Activated CD4-positive, alpha-beta T cell treated with anti-CD3 and anti-CD28 coated beads, Interleukin-10, Interleukin-2, amounts not matched to agents 100 ng/mL and 50 ng/mL, durations not matched to agents 16 hours and 8 hours (primary cell): Measurements from ENCODE around the gene ZXDA.
"Not testable (repeated sequence)": the region's sequence is repeated elsewhere in the genome, so short reads cannot be mapped to it uniquely, and the experiment has no call there.

Experiments
- DNase-seq: peaks from one replicate; pipeline ENCODE4 v3.0.0-alpha.2; 2020

Gene ZXDA

GRCh38 chrX:57910287-57910912 lies at the start of gene ZXDA:
Gene ZXDA, minus strand, starts transcription at chrX:57910458. Its CDS starts 38 bp downstream, at chrX:57910420.
- DNase-seq, result not testable (repeated sequence)

- no peak for DNase-seq
Measured at GRCh38 chrX:57952320-57952678, 42.0 kb upstream of the ZXDA start.

GRCh38 chrX:57951666-57952319 lies 41.5 kb upstream of the ZXDA start:
- DNase-seq, result no peak

DNA sequence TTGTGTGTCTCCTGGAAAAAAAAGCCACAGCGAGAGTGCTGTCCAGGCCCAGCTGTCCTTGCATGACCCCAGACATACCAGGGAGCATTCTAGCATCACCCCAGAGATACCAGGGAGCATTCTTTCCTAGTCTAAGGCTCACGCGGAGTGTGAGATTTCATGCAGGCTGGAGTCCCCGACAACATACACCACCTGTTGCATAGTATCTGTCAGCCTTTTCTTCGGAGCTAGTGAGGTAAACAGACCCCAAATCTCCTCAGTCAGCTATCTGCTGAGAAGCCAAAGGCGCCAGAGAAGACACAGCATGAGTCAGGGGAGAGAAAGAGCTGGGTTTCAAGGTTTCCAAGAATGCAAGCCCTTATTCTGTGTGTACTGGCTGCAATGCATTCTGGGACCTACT lies 23.1 kb upstream of the ZXDA start:
- DNase-seq, result no peak

- DNase-seq, result no peak
Measured at GRCh38 chrX:57932266-57932665, 22.0 kb upstream of the ZXDA start.

DNA sequence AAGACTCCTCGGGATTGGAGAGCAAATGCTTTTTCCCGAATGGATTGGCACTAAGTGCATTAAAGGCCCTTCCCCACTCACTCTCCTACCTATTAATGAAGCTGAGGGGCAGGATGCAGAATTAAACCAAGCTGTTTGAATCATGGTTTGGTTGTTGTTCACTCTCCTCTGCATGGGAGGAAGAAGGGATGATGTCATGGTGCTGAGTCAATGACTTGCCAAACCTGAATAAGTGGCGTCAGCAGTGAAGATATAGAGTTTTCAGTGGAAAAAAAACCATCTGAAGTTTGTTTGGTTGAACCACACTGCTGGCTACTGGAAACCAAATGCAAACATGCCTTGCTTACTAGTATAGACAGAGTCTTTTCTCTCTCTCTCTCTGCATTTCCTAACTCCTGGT lies 19.8 kb upstream of the ZXDA start:
- DNase-seq, result peak; percentile 17

GRCh38 chrX:57929373-57929772 lies 19.1 kb upstream of the ZXDA start:
- peak; percentile 23 for DNase-seq

DNA sequence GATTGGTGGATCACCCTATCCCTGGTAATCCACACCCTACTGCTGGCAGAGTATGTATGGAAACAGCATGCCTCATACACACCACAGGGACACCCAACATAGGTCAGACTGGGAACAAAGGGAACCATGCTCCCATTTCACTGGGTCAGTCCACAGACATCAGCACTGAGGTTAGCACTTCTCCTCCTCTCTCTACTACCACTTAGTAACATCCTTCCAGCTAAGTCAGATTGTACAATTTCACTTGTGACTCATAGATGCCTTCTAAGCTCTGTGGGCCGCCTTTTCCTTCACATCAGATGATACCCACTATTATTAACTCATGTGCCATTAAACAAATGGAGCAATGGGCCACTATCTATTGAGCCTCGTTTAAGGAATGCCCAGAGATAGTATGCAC lies 15.5 kb upstream of the ZXDA start:
- no peak for DNase-seq

DNA sequence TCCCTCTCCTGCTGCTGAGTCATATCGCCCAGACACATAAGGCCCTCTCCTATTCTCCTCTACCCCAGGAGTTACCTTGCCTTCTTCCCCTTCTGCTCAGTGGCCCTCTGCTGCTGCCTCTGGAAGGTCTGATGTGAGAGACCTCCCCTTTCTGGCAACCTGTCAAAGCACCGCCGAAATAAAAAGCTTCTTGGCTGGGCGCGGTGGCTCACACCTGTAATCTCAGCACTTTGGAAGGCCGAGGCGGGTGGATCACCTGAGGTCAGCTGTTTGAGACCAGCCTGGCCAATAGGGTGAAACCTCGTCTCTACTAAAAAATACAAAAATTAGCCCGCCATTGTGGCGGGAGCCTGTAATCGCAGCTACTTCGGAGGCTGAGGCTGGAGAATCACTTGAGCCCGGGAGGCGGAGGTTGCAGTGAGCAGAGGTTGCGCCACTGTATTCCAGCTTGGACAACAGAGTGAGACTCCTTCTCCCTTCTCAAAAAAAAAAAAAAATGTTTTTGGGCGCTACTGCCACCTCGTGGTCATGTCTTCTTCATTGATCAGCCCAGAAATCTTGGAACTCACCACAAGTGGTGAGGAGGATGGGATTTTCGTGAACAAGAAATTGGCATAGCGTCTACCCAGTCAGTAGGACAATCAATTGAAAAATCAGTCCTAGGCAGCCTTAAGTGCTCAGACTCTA lies 8.6 kb upstream of the ZXDA start:
- DNase-seq, result peak; percentile 16

GRCh38 chrX:57915680-57916079 lies 5.4 kb upstream of the ZXDA start:
- no peak for DNase-seq

- peak; percentile 17 for DNase-seq
Measured at GRCh38 chrX:57909595-57910286, 517 bp downstream of the ZXDA start.

DNA sequence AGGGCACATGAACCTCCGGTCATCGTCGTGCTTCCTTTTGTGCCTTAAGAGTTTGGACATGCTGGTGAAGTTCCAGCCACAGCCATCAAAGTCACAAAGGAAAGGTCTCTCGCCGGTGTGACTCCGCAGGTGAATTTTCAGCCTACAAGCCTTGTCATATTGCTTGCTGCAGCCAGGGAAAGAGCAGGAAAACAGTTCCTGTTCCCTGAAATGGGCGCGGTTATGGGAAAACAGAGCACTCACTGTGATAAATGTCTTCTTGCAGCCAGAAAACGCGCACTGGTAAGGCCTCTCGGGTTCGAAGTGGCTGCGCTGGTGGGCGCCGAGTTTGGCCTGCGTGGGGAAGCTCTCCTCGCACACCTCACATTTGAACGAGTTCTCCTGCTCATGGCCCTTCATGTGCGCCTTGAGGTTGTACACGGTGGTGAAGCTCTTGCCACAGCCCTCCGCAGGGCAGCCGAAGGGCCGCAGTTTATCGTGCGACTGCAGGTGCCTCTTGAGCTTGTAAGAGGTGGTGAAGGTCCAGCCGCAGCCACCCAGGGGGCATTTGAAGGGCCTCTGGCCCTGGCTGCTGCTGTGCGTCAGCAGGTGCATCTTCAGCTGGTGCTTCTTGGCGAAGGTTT lies 1.2 kb downstream of the ZXDA start:
- not testable (repeated sequence) for DNase-seq

GRCh38 chrX:57906790-57907189 lies 3.5 kb downstream of the ZXDA start:
- no peak for DNase-seq

DNA sequence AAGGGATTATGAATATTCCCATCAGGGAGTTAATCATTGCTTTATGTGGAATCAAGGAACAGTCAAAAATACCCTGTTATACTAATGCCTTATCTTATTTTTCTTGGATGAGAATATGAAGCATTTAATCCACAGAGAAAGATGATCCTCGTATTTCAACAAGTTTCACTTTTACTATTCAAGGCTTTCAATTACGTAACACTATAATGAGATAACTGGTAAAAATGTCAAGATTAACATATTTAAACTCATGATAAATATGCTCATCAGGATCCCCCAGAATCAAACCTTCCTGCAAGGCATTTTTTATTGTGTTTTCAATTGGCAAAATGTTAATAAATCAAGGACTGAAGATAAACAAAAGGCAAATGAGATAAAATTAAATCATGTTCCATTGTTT lies 5.1 kb downstream of the ZXDA start:
- DNase-seq, result no peak

GRCh38 chrX:57904176-57904880 lies 5.9 kb downstream of the ZXDA start:
- DNase-seq, result no peak

- no peak for DNase-seq
Measured at GRCh38 chrX:57902633-57903032, 7.6 kb downstream of the ZXDA start.

- no peak for DNase-seq
Measured at GRCh38 chrX:57901466-57901865, 8.8 kb downstream of the ZXDA start.

GRCh38 chrX:57900975-57901374 lies 9.3 kb downstream of the ZXDA start:
- no peak for DNase-seq

DNA sequence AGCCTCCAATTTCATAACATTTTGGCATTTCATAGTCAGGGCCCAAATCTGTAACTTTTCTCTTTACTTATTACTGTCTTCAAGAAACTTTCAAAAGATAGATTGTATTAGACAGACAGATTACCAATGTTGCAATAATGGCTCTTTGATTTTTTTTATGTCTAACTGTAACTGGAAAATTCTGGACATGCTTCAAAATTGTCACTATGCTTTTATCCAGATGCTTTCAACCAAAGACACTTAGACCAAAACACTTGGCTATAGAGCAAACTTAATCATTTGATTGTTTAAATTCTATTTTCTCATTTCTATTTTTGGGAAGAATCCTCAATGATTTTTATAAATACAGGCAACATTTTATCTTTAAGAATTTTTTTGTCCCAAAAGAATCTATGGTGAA lies 10.4 kb downstream of the ZXDA start:
- DNase-seq, result no peak

DNA sequence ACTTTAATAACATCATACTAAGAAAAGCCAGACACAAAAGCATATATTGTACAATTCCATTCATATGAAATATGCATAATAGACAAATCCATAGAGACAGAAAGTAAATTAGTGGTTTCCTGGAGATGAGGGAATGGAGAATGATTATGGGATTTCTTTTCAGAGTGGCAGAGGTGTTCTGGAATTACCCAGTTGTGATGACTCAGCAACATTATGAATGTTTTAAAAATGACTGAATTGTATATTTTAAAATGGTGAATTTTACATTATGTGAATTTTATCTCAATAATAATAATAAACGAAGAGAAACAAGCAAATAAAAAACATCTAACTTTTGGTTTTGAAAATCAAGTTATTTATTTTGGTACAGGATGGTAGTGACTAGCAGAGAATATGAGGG lies 11.2 kb downstream of the ZXDA start:
- DNase-seq, result no peak

DNA sequence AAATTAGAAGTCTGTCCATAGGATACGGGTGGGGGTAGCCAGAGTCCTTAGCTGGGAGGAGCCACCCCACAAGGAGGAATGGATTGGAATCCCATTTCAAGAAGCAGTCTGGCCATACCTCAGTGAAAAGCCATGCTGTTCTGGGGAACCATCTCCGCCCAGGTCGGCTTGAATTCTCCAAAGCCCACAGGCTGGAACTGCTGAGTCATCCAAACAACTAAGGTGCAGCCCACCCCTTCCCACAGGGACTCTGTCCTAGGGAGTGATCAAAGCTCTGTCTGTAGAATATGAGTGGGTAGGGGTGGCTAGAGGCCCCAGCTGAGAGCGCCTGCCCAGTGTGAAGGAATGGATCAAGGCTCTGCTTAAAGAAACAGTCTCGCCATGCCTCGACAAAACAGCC lies 38.8 kb downstream of the ZXDA start:
- DNase-seq, result no peak
